K562 (cell line): ENCODE results near the gene PPIL1. TPM values are rescaled to one million over a fixed set of nuclear protein-coding genes. Genes with fewer than 3 reads are reported as not detected.
A peak's percentile ranks its signal among the peaks of the same experiment; 100 is the strongest.

Experiments used
- ATF7 ChIP-seq: fragments of 450-650 bp; IDR thresholded peaks from 2 replicates; pipeline ENCODE4 v1.7.1; 2014; ENCODE audit warnings: mild to moderate bottlenecking, moderate library complexity
- BHLHE40 ChIP-seq: IDR thresholded peaks from 2 replicates; pipeline ENCODE4 v1.6.1; 2011; ENCODE audit warnings: low read length, improper control_type of control experiment
- CREB5 ChIP-seq: fragments of 250-450 bp; sonication (Bioruptor Pico); IDR thresholded peaks from 2 replicates; pipeline ENCODE4 v1.5.0; 2020; ENCODE audit warnings: mild to moderate bottlenecking
- FOXM1 ChIP-seq, 2 experiments: fragments of 450-650 bp in 1 of 2; sonication (generic) in 1 of 2; formaldehyde crosslinking in 1 of 2; IDR thresholded peaks; 2 replicates each; pipeline versions ENCODE4 v1.6.1 to v1.9.0; 2017 to 2022; ENCODE audit warnings: low read depth in 2 of 2, mild to moderate bottlenecking in 2 of 2, missing genetic modification reagents in 1 of 2, moderate library complexity in 1 of 2
- HDAC1 ChIP-seq, 2 experiments: fragments of 450-650 bp; IDR thresholded peaks; 2 replicates each; pipeline ENCODE4 v1.6.1; 2016 to 2017; ENCODE audit warnings: inconsistent platforms in 1 of 2, mild to moderate bottlenecking in 1 of 2, moderate library complexity in 1 of 2
- L3MBTL2 ChIP-seq: fragments of 450-650 bp; IDR thresholded peaks from 2 replicates; pipeline ENCODE4 v1.6.1; 2016; ENCODE audit warnings: mild to moderate bottlenecking, moderate library complexity
- MNT ChIP-seq, 2 experiments: fragments of 450-650 bp; conservative IDR thresholded peaks; 2 replicates each; pipeline ENCODE4 v1.6.1; 2017; ENCODE audit warnings: mild to moderate bottlenecking in 2 of 2, moderate library complexity in 2 of 2
- MXI1 ChIP-seq: IDR thresholded peaks from 2 replicates; pipeline ENCODE4 v1.6.1; 2011; ENCODE audit warnings: low read depth, mild to moderate bottlenecking, improper control_type of control experiment, low read length
- NBN ChIP-seq: fragments of 450-650 bp; IDR thresholded peaks from 2 replicates; pipeline ENCODE4 v1.6.1; 2016; ENCODE audit warnings: low read depth, mild to moderate bottlenecking
- PHB2 ChIP-seq: fragments of 450-650 bp; IDR thresholded peaks from 2 replicates; pipeline ENCODE4 v1.6.1; 2017; ENCODE audit warnings: low read depth
- PPARD ChIP-seq: fragments of 250-450 bp; sonication (Bioruptor Pico); IDR thresholded peaks from 2 replicates; pipeline ENCODE4 v1.8.0; 2022; ENCODE audit warnings: inconsistent platforms, mild to moderate bottlenecking, moderate library complexity
- RAD51 ChIP-seq: fragments of 450-650 bp; IDR thresholded peaks from 2 replicates; pipeline ENCODE4 v1.7.1; 2016; ENCODE audit warnings: low read depth, mild to moderate bottlenecking, borderline replicate concordance
- RCOR1 ChIP-seq, 2 experiments: IDR thresholded peaks; 2 replicates each; pipeline ENCODE4 v1.6.1; 2012; ENCODE audit warnings: low read depth in 2 of 2, low read length in 2 of 2, borderline replicate concordance in 1 of 2, improper control_type of control experiment in 1 of 2
- RFX7 ChIP-seq: fragments of 250-450 bp; sonication (Bioruptor Pico); IDR thresholded peaks from 2 replicates; pipeline ENCODE4 v1.5.1; 2021; ENCODE audit warnings: mild to moderate bottlenecking
- SMAD3 ChIP-seq: fragments of 450-650 bp; formaldehyde crosslinking; conservative IDR thresholded peaks from 2 replicates; pipeline ENCODE4 v1.4.0; 2020; ENCODE audit warnings: mild to moderate bottlenecking
- SRSF9 ChIP-seq: fragments of 200-400 bp; formaldehyde crosslinking; IDR thresholded peaks from 2 replicates; pipeline ENCODE4 v1.6.1; 2017; ENCODE audit warnings: low read depth, low read length, borderline replicate concordance
- TOE1 ChIP-seq, 2 experiments: fragments of 450-650 bp in 1 of 2; sonication (generic) in 1 of 2; formaldehyde crosslinking in 1 of 2; IDR thresholded peaks; 2 replicates each; pipeline versions ENCODE4 v1.7.1 to v1.8.0; 2016 to 2022; ENCODE audit warnings: borderline replicate concordance in 2 of 2, mild to moderate bottlenecking in 2 of 2, antibody characterized with exemption in 1 of 2, inconsistent platforms in 1 of 2, low read depth in 1 of 2, missing genetic modification reagents in 1 of 2, moderate library complexity in 1 of 2
- ZBTB2 ChIP-seq: fragments of 450-650 bp; IDR thresholded peaks from 2 replicates; pipeline ENCODE4 v1.6.1; 2016; ENCODE audit warnings: antibody characterized with exemption
- ZC3H11A ChIP-seq: IDR thresholded peaks from 2 replicates; pipeline ENCODE4 v1.6.1; 2012; ENCODE audit warnings: low read depth, low read length, improper control_type of control experiment
- ZC3H4 ChIP-seq: sonication (generic); formaldehyde crosslinking; IDR thresholded peaks from 2 replicates; pipeline ENCODE4 v1.9.0; 2021; ENCODE audit warnings: missing genetic modification reagents, borderline replicate concordance
- ZFP1 ChIP-seq: fragments of 450-650 bp; formaldehyde crosslinking; IDR thresholded peaks from 2 replicates; pipeline ENCODE4 v1.4.0; 2020; ENCODE audit warnings: mild to moderate bottlenecking, mixed read lengths
- ZNF717 ChIP-seq: fragments of 250-450 bp; sonication (Bioruptor Pico); IDR thresholded peaks from 2 replicates; pipeline ENCODE4 v1.5.0; 2021
- polyA plus RNA-seq, 8 experiments: library from polyadenylated mRNA; depleted of rRNA in 4 of 8; stranded (reverse) in 5 of 8; unstranded in 3 of 8; fragments of >200 nt; fragmentation: Nextera tagmentation in 2 of 8; fragmentation: Illumina TruSeq in 1 of 8; extraction: Ambion mirVana in 2 of 8; extraction: Trizol in 1 of 8; gene quantifications; 2 replicates each; pipeline versions ENCODE4 v1.2.1 to v1.2.3, GENCODE V29; 2011 to 2014; ENCODE audit warnings: inconsistent platforms in 1 of 8, missing spikeins in 1 of 8
- total RNA-seq, 7 experiments: library from RNA; depleted of rRNA in 6 of 7; stranded (reverse); fragments of >200 nt in 6 of 7; fragmentation: Illumina TruSeq in 2 of 7; extraction: Trizol in 2 of 7; gene quantifications; 2 replicates each; pipeline versions ENCODE4 v1.2.1 to v1.2.3, GENCODE V29; 2011 to 2021; ENCODE audit warnings: low replicate concordance in 1 of 7

PPIL1 gene
- total and polyA plus RNA-seq, 9 of the 15 experiments (the other 6 are each of a cell fraction or from before 2014, with no cell fraction given): 65.8 to 205 (median 130) TPM

GRCh38 chr6:36862164-36862847 lies 12.3 kb downstream of the PPIL1 start (continued):
- TF ChIP-seq ZNF717 (CRISPR knock-in tag): 0 out of 2 replicates have a peak, but pooled peaks have one; percentile 39
- no peak for TF ChIP-seq PHB2
- TF ChIP-seq PPARD (CRISPR knock-in tag): no peak
- TF ChIP-seq NBN: peak; percentile 86
- TF ChIP-seq L3MBTL2: peak; percentile 68
- no peak for TF ChIP-seq SRSF9
- peak; percentile 41; the same call in 1 of the 2 replicates for TF ChIP-seq RAD51
- no peak for TF ChIP-seq ZFP1 (CRISPR knock-in tag)
- peak; percentile 16; the same call in 1 of the 2 replicates for TF ChIP-seq ZC3H11A
- peak; percentile 50 to 74 for TF ChIP-seq MNT (conservative IDR thresholded peaks at IDR 0.05)
- peak; percentile 79 for TF ChIP-seq ZBTB2
- 0 out of 2 replicates have a peak, but pooled peaks have one; percentile 35 for TF ChIP-seq SMAD3 (CRISPR knock-in tag)
- peak; percentile 80 for TF ChIP-seq BHLHE40
- peak; percentile 92 to 99 for TF ChIP-seq RCOR1 (IDR thresholded peaks at IDR 0.05; ENCODE audit: borderline replicate concordance in 1 of 2, low read depth in 2 of 2, low read length in 2 of 2)
- no peak for TF ChIP-seq ZC3H4 (CRISPR knock-in tag)
- peak; percentile 63 for TF ChIP-seq TOE1 (IDR thresholded peaks at IDR 0.05; ENCODE audit: borderline replicate concordance)
- TF ChIP-seq TOE1 (CRISPR knock-in tag; IDR thresholded peaks at IDR 0.05; ENCODE audit: borderline replicate concordance, low read depth): no peak
- peak; percentile 75; the same call in 1 of the 2 replicates for TF ChIP-seq ATF7
- no peak for TF ChIP-seq RFX7
- TF ChIP-seq CREB5: no peak
- 0 out of 2 replicates have a peak, but pooled peaks have one; percentile 51 for TF ChIP-seq MXI1
- peak; percentile 67; the same call in 1 of the 2 replicates for TF ChIP-seq FOXM1 (IDR thresholded peaks at IDR 0.05; ENCODE audit: low read depth)
- TF ChIP-seq FOXM1 (CRISPR knock-in tag; IDR thresholded peaks at IDR 0.05; ENCODE audit: low read depth): no peak
- peak in 1 of 2 experiments; percentile 86; a peak in 2 of 4 replicates for TF ChIP-seq HDAC1 (IDR thresholded peaks at IDR 0.05)
